ENCODE measurements around the gene RNF133. TPM values are rescaled to one million over a fixed set of nuclear protein-coding genes. Genes with fewer than 3 reads are reported as not detected.

Gene RNF133
- total RNA-seq, 5 donors from 2014 or later (not counting 1 experiment from before 2014, with no cell fraction given) = not detected

DNA sequence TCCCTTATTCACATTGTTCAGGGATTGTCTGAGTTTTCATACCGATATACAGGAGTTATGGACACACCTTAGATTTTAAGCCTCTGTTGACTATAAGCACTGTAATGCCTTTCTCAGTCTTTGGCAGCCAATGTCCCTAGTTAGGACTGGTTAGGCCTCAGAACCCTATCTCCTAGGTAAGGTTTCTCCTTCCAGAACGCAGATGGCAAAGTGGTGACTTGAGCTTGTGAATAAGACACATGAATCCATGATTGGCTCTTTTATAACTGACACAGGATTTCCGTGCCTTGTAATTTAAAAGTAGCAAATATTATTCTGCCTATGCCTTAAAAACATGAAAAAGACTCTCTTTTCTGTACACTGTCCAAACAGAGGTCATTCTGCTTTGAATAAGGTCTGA lies 16.3 kb upstream of the RNF133 start:
- no peak for DNase-seq
- no peak overlapping the region for H3K27ac ChIP-seq (ENCODE audit: low read length)

DNA sequence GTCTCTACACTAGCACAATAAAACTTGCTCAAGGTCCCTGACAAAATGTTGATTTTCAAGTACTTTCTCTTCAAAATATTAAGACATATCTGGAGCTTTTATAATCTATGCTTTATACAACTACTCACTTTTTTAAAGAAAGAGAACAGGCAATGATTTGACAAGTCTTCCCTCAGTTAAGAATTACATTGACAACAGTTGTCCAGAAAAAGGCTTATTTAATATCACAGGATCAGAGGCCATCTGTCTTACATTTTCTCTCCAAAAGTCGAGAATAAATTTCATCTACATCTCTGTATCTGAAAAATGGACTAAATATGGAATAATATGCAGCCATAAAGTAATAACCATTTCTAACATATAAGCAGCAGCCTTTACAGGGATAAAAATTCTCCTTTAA lies 12.0 kb upstream of the RNF133 start:
- no peaks in the 10 kb centered on the region for H3K9me3 ChIP-seq
- DNase-seq (no peak), ATAC-seq (replicated peaks in 1 of 4) (no peak)
- H3K36me3 Mint-ChIP-seq = no peaks in the 10 kb centered on the region
- no peak overlapping the region for H3K4me3 Mint-ChIP-seq
- no CpG with 5 or more reads among the region's 1 CpG for WGBS (ENCODE audit: insufficient coverage)
- POLR2A ChIA-PET = no interaction called here
- no peaks in the 10 kb centered on the region for H3K4me1 ChIP-seq (ENCODE audit: control insufficient read depth in 1 of 2, extremely low read depth in 1 of 2, insufficient read depth in 2 of 2, low read length in 2 of 2)
- CTCF ChIA-PET = no interaction called here
- no peaks in the 10 kb centered on the region for H3K27me3 Mint-ChIP-seq
- no peaks in the 10 kb centered on the region for H3K4me1 Mint-ChIP-seq
- no peak overlapping the region for H3K27ac ChIP-seq (ENCODE audit: low read length)
- no peak overlapping the region for H3K27ac Mint-ChIP-seq
- no peaks in the 10 kb centered on the region for H3K36me3 ChIP-seq (ENCODE audit: control insufficient read depth in 2 of 2, extremely low read depth in 1 of 2, insufficient read depth in 1 of 2, low read length in 1 of 2)
- H3K27me3 ChIP-seq (replicated peaks in 1 of 2; ENCODE audit: control insufficient read depth in 2 of 2, extremely low read depth in 1 of 2, insufficient read depth in 2 of 2, low read length in 1 of 2) = no peaks in the 10 kb centered on the region
- peaks cover 3 to 13% (median 7%) of the 10 kb centered on the region in 3 donors for H3K9me3 Mint-ChIP-seq
- no peak overlapping the region for H3K4me3 ChIP-seq (ENCODE audit: control insufficient read depth in 1 of 2, extremely low read depth in 1 of 2, low read length in 1 of 2)

More for the DNA sequence above, 16.3 kb upstream of the RNF133 start:
- ChIA-PET POLR2A (no interaction called here), CTCF (no interaction called here)
- no peak for ATAC-seq (replicated peaks in 1 of 4)
- H3K4me1 ChIP-seq (ENCODE audit: control insufficient read depth in 1 of 2, extremely low read depth in 1 of 2, insufficient read depth in 2 of 2, low read length in 2 of 2) = no peaks in the 10 kb centered on the region
- H3K27me3 ChIP-seq (replicated peaks in 1 of 2; ENCODE audit: control insufficient read depth in 2 of 2, extremely low read depth in 1 of 2, insufficient read depth in 2 of 2, low read length in 1 of 2) = no peaks in the 10 kb centered on the region
- Mint-ChIP-seq H3K27me3 (no peaks in the 10 kb centered on the region), H3K4me1 (no peaks in the 10 kb centered on the region), H3K27ac (no peak overlapping the region), H3K9me3 (peaks cover 3 to 9% (median 4%) of the 10 kb centered on the region in 3 donors), H3K4me3 (no peak overlapping the region), H3K36me3 (no peaks in the 10 kb centered on the region)
- no peaks in the 10 kb centered on the region for H3K36me3 ChIP-seq (ENCODE audit: control insufficient read depth in 2 of 2, extremely low read depth in 1 of 2, insufficient read depth in 1 of 2, low read length in 1 of 2)
- 64% methylated on average over 2 of the region's 3 CpGs for WGBS (ENCODE audit: insufficient coverage)
- no peaks in the 10 kb centered on the region for H3K9me3 ChIP-seq
- H3K4me3 ChIP-seq (ENCODE audit: control insufficient read depth in 1 of 2, extremely low read depth in 1 of 2, low read length in 1 of 2) = no peak overlapping the region

DNA sequence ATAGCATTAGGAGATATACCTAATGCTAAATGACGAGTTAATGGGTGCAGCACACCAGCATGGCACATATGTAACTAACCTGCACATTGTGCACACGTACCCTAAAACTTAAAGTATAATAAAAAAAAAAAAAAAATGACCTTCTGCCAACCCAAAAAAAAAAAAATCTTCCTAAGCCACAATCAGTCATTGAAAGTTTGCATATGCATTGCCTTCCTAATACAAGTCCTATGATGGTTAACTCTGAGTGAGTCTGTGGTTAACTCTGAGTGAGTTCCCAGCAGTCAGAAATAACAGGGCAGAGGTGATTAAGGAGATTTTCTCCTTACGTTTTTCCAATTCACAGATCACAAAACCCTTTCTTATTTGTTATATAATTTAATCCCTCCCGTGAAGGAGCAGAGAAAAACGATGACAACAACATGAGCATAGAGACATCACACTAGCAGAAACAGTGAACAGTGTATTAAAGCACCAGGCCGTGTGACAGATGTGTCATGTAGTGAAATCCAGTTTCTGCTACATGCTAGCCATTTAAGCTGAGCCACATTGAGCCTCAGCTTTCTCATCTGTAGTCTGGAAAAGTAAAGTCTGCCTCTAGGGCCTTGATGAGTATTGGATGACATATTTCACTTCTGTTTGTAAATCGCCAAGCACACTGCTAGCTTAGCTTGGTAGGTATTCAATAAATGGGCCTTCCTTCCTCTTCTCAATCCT lies 11.2 kb upstream of the RNF133 start:
- ATAC-seq (replicated peaks in 1 of 4) = no peak

DNA sequence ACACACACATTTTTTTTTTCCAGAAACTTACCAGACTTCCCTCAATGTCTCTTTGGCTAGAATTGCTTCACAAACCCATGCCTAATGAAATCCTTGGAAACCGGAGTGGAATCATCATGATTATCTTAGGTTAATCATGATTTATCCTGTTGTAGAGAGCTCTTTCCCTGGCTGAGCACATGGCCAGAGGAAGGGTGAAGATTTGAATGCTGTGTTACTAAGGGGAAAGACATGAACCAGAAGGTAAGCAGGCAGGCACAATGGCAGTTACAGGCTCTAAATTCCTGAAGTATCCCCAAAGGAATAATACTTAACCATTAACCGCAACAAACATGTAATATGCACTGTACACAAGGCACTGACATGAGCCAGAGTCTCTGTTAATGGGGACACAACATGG lies 7.9 kb upstream of the RNF133 start:
- H3K4me3 Mint-ChIP-seq = no peak overlapping the region
- ATAC-seq (replicated peaks in 1 of 4) (no peak), DNase-seq (no peak)
- no peaks in the 10 kb centered on the region for H3K36me3 Mint-ChIP-seq
- H3K4me1 Mint-ChIP-seq = no peaks in the 10 kb centered on the region
- H3K9me3 Mint-ChIP-seq = peaks cover 8 to 20% (median 15%) of the 10 kb centered on the region in 3 donors
- no peak overlapping the region for H3K27ac ChIP-seq (ENCODE audit: low read length)
- H3K27ac Mint-ChIP-seq = no peak overlapping the region
- H3K4me3 ChIP-seq (ENCODE audit: control insufficient read depth in 1 of 2, extremely low read depth in 1 of 2, low read length in 1 of 2) = no peak overlapping the region
- no peaks in the 10 kb centered on the region for H3K9me3 ChIP-seq
- no CpG with 5 or more reads among the region's 2 CpGs for WGBS (ENCODE audit: insufficient coverage)
- no peaks in the 10 kb centered on the region for H3K36me3 ChIP-seq (ENCODE audit: control insufficient read depth in 2 of 2, extremely low read depth in 1 of 2, insufficient read depth in 1 of 2, low read length in 1 of 2)
- no peaks in the 10 kb centered on the region for H3K27me3 Mint-ChIP-seq
- ChIA-PET CTCF (no interaction called here), POLR2A (no interaction called here)
- H3K27me3 ChIP-seq (replicated peaks in 1 of 2; ENCODE audit: control insufficient read depth in 2 of 2, extremely low read depth in 1 of 2, insufficient read depth in 2 of 2, low read length in 1 of 2) = no peaks in the 10 kb centered on the region
- H3K4me1 ChIP-seq (ENCODE audit: control insufficient read depth in 1 of 2, extremely low read depth in 1 of 2, insufficient read depth in 2 of 2, low read length in 2 of 2) = no peaks in the 10 kb centered on the region

More for the DNA sequence above, 11.2 kb upstream of the RNF133 start:
- Mint-ChIP-seq H3K36me3 (no peaks in the 10 kb centered on the region), H3K27ac (no peak overlapping the region), H3K4me3 (no peak overlapping the region), H3K9me3 (peaks cover 3 to 13% (median 7%) of the 10 kb centered on the region in 3 donors), H3K4me1 (no peaks in the 10 kb centered on the region), H3K27me3 (no peaks in the 10 kb centered on the region)
- POLR2A ChIA-PET = no interaction called here
- H3K27me3 ChIP-seq (replicated peaks in 1 of 2; ENCODE audit: control insufficient read depth in 2 of 2, extremely low read depth in 1 of 2, insufficient read depth in 2 of 2, low read length in 1 of 2) = no peaks in the 10 kb centered on the region
- H3K4me1 ChIP-seq (ENCODE audit: control insufficient read depth in 1 of 2, extremely low read depth in 1 of 2, insufficient read depth in 2 of 2, low read length in 2 of 2) = no peaks in the 10 kb centered on the region
- no peaks in the 10 kb centered on the region for H3K36me3 ChIP-seq (ENCODE audit: control insufficient read depth in 2 of 2, extremely low read depth in 1 of 2, insufficient read depth in 1 of 2, low read length in 1 of 2)
- no peaks in the 10 kb centered on the region for H3K9me3 ChIP-seq
- no peak overlapping the region for H3K4me3 ChIP-seq (ENCODE audit: control insufficient read depth in 1 of 2, extremely low read depth in 1 of 2, low read length in 1 of 2)
- H3K27ac ChIP-seq (ENCODE audit: low read length) = no peak overlapping the region
- no CpG with 5 or more reads among the region's 7 CpGs for whole genome bisulfite sequencing (ENCODE audit: insufficient coverage)
- CTCF ChIA-PET = no interaction called here
- DNase-seq = no peak

DNA sequence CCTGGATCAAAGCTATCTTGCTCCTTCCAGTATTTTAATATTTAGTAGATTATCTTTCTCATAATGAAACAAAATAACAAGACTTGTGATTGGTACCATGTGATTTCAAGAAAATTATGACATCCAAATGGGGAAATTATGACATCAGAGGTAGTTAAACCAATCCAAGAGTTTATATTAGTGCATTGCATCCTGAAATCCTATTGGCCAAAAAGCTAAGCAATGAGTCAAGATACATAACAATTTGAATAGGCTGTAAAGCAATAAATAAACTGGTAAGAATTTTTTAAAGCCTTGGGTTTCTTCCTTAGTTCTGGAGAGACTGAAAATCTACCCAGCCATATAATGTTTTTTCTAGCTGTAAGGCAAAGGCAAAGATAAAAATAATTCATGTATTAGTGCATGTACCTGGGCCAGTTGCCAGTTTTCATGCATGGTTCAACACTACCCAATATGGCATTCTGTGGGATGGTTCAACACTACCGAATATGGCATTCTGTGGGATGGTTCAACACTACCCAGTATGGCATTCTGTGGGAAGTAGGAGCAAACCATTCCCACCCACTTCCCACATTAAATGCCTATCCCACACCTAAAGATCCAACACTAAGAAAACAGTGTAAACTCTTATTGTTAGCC lies 4.1 kb upstream of the RNF133 start, which contains the start of gene RNF148:
Gene RNF148, minus strand, starts transcription at position 51 of the 639 bp plus-strand sequence. CDS start 172 bp downstream, outside the sequence.
- DNase-seq (no peak), ATAC-seq (replicated peaks in 1 of 4) (no peak)
- Mint-ChIP-seq H3K9me3 (peaks cover 9 to 29% (median 20%) of the 10 kb centered on the region in 3 donors), H3K4me3 (no peak within 1 kb of the TSS), H3K4me1 (no peaks in the 10 kb centered on the region), H3K27me3 (no peaks in the 10 kb centered on the region), H3K36me3 (no peaks in the 10 kb centered on the region), H3K27ac (no peak within 1 kb of the TSS)
- ChIA-PET POLR2A (no interaction called here), CTCF (interaction anchor here in 1 of 2 donors (0.5 kb wide), 1 partner anchor 129 kb away, joined by 4 read pairs; no protein-coding TSS in a partner anchor)
- no peaks in the 10 kb centered on the region for H3K27me3 ChIP-seq (replicated peaks in 1 of 2; ENCODE audit: control insufficient read depth in 2 of 2, extremely low read depth in 1 of 2, insufficient read depth in 2 of 2, low read length in 1 of 2)
- no peaks in the 10 kb centered on the region for H3K36me3 ChIP-seq (ENCODE audit: control insufficient read depth in 2 of 2, extremely low read depth in 1 of 2, insufficient read depth in 1 of 2, low read length in 1 of 2)
- WGBS (ENCODE audit: insufficient coverage) = no CpG with 5 or more reads among the region's 1 CpG
- no peak within 1 kb of the TSS for H3K4me3 ChIP-seq (ENCODE audit: control insufficient read depth in 1 of 2, extremely low read depth in 1 of 2, low read length in 1 of 2)
- H3K9me3 ChIP-seq = no peaks in the 10 kb centered on the region
- no peak within 1 kb of the TSS for H3K27ac ChIP-seq (ENCODE audit: low read length)
- H3K4me1 ChIP-seq (ENCODE audit: control insufficient read depth in 1 of 2, extremely low read depth in 1 of 2, insufficient read depth in 2 of 2, low read length in 2 of 2) = no peaks in the 10 kb centered on the region

DNA sequence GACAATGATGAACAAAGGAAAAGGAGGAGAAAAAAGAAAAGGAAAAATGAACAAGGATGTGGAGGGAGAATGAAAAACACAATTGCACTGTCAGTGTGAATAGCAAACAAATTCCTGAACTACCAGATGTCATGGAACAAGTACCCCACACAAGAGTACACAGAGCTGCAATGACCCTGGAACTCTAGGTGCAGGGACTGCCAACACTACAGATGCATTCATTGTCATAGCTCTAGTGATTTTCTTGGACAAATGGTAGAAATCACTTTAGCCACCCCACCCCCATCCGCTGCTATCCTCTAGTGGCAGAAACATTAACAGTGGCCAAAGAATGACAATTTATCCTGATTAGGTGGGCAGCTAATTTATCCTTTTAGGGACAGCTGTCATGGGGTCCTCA lies 3.1 kb downstream of the RNF133 start:
- no peaks in the 10 kb centered on the region for H3K36me3 Mint-ChIP-seq
- H3K4me3 Mint-ChIP-seq = no peak overlapping the region
- WGBS (ENCODE audit: insufficient coverage) = no CpG with 5 or more reads among the region's 1 CpG
- H3K27ac Mint-ChIP-seq = no peak overlapping the region
- ATAC-seq (replicated peaks in 1 of 4) (no peak), DNase-seq (no peak)
- Histone ChIP-seq H3K27me3 (replicated peaks in 1 of 2; ENCODE audit: control insufficient read depth in 2 of 2, extremely low read depth in 1 of 2, insufficient read depth in 2 of 2, low read length in 1 of 2) (no peaks in the 10 kb centered on the region), H3K4me3 (ENCODE audit: control insufficient read depth in 1 of 2, extremely low read depth in 1 of 2, low read length in 1 of 2) (no peak overlapping the region), H3K4me1 (ENCODE audit: control insufficient read depth in 1 of 2, extremely low read depth in 1 of 2, insufficient read depth in 2 of 2, low read length in 2 of 2) (no peaks in the 10 kb centered on the region), H3K36me3 (ENCODE audit: control insufficient read depth in 2 of 2, extremely low read depth in 1 of 2, insufficient read depth in 1 of 2, low read length in 1 of 2) (no peaks in the 10 kb centered on the region), H3K27ac (ENCODE audit: low read length) (no peak overlapping the region), H3K9me3 (peaks cover 2% of the 10 kb centered on the region)
- no peaks in the 10 kb centered on the region for H3K4me1 Mint-ChIP-seq
- H3K9me3 Mint-ChIP-seq = peaks cover 6 to 39% (median 19%) of the 10 kb centered on the region in 3 donors
- no peaks in the 10 kb centered on the region for H3K27me3 Mint-ChIP-seq
- ChIA-PET POLR2A (no interaction called here), CTCF (no interaction called here)
